OCI-LY1 (cell line): ENCODE results near the gene DTX3L.

Experiments used
- H2AFZ ChIP-seq: fragments of 200-600 bp; sonication (generic), shearing (Covaris generic); 2 replicates; pipeline ENCODE4 v1.6.0; 2014; ENCODE audit warnings: antibody characterized with exemption, mild to moderate bottlenecking, low read length
- H3F3A ChIP-seq: fragments of 200-600 bp; sonication (generic), shearing (Covaris generic); 2 replicates; pipeline ENCODE4 v1.6.0; 2014; ENCODE audit warnings: mild to moderate bottlenecking, antibody characterized with exemption, low read length, moderate library complexity; ENCODE audit not compliant: insufficient read depth
- H3K27ac ChIP-seq: fragments of 200-600 bp; sonication (generic); 2 replicates; pipeline ENCODE4 v1.5.1; 2014; ENCODE audit warnings: low read length, mixed run types, mild to moderate bottlenecking, low read depth; ENCODE audit not compliant: poor library complexity, severe bottlenecking
- H3K27me3 ChIP-seq: fragments of 200-600 bp; sonication (generic); 2 replicates; pipeline ENCODE4 v1.6.0; 2014; ENCODE audit warnings: antibody characterized with exemption, mild to moderate bottlenecking, low read length, moderate library complexity; ENCODE audit not compliant: insufficient read depth
- H3K36me3 ChIP-seq: fragments of 200-600 bp; sonication (generic); 2 replicates; pipeline ENCODE4 v1.6.1; 2014; ENCODE audit warnings: mild to moderate bottlenecking, antibody characterized with exemption, low read length, moderate library complexity, mixed read lengths; ENCODE audit not compliant: insufficient read depth
- H3K4me1 ChIP-seq: fragments of 200-600 bp; sonication (generic); 2 replicates; pipeline ENCODE4 v1.5.1; 2014; ENCODE audit warnings: mild to moderate bottlenecking, low read length, moderate library complexity; ENCODE audit not compliant: insufficient read depth, severe bottlenecking
- H3K4me2 ChIP-seq: fragments of 200-600 bp; sonication (generic), shearing (Covaris generic); 2 replicates; pipeline ENCODE4 v1.6.1; 2014; ENCODE audit warnings: low read length
- H3K4me3 ChIP-seq: fragments of 200-600 bp; sonication (generic); 2 replicates; pipeline ENCODE4 v1.5.1; 2014; ENCODE audit warnings: low read length, low read depth, mild to moderate bottlenecking, mixed read lengths; ENCODE audit not compliant: poor library complexity, severe bottlenecking
- H3K79me2 ChIP-seq: fragments of 200-600 bp; shearing (Covaris generic); 2 replicates; pipeline ENCODE4 v1.6.1; 2016; ENCODE audit warnings: mixed run types, low read length, mixed read lengths; ENCODE audit not compliant: insufficient read depth
- H3K9ac ChIP-seq: fragments of 200-600 bp; sonication (generic), shearing (Covaris generic); 2 replicates; pipeline ENCODE4 v1.6.1; 2014; ENCODE audit warnings: mild to moderate bottlenecking, low read length, mixed read lengths
- H3K9me2 ChIP-seq: fragments of 200-600 bp; sonication (generic), shearing (Covaris generic); 2 replicates; pipeline ENCODE4 v1.6.1; 2014; ENCODE audit warnings: low read depth, mild to moderate bottlenecking, low read length, mixed read lengths
- H3K9me3 ChIP-seq: fragments of 200-600 bp; shearing (Covaris generic); 2 replicates; pipeline ENCODE4 v1.6.1; 2014; ENCODE audit warnings: low read length, mixed read lengths
- H4K20me1 ChIP-seq: fragments of 200-600 bp; sonication (generic), shearing (Covaris generic); 2 replicates; pipeline ENCODE4 v1.6.0; 2016; ENCODE audit warnings: mild to moderate bottlenecking, low read length; ENCODE audit not compliant: insufficient read depth
- EZH2 ChIP-seq: fragments of 200-600 bp; sonication (generic), shearing (Covaris generic); IDR thresholded peaks from 2 replicates; pipeline ENCODE4 v1.8.0; 2017; ENCODE audit warnings: borderline replicate concordance, mixed run types, mild to moderate bottlenecking, antibody characterized with exemption, low read length, moderate library complexity, mixed read lengths
- TF ChIP-seq, protein P1 (sequence below): fragments of 200-600 bp; sonication (generic), shearing (Covaris generic); IDR thresholded peaks from 2 replicates; pipeline ENCODE4 v1.5.1; 2017; ENCODE audit warnings: mild to moderate bottlenecking, antibody characterized with exemption, low read length, moderate library complexity, mixed read lengths

DTX3L gene

DNA sequence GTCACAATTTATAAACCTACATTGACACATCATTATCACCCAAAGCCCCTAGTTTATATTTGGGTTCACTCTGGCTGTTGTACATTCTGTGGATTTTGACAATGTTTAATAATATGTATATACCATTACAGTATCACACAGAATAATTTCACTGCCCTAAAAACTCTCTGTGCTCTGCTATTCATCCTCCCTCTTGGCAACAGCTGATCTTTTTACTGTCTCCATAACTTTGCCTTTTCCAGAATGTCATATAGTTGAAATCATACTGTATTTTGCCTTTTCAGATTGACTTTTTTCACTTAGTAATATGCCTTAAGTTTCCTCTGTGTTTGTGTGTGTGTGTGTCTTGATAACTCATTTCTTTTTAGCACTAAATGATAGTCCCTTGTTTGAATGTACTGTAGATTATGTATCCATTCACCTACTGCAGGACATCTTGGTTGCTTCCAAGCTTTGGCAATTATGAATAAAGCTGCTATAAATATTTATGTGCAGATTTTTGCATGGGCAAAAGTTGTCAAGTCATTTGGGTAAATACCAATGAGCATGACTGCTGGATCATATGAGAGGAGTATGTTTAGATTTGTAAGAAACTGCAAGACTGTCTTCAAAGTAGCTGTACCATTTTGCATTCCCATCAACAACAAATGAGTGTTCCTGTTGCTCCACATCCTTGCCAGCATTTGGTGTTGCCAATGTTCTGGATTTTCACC, 22.8 kb downstream of the DTX3L start:
- H4K20me1 ChIP-seq: no peaks in the 10 kb centered on the region
- H3K4me1 ChIP-seq: peaks cover 12% of the 10 kb centered on the region
- H3K9ac ChIP-seq: no peak overlapping the region
- H3K4me2 ChIP-seq: no peak overlapping the region
- TF ChIP-seq, protein P1, sequence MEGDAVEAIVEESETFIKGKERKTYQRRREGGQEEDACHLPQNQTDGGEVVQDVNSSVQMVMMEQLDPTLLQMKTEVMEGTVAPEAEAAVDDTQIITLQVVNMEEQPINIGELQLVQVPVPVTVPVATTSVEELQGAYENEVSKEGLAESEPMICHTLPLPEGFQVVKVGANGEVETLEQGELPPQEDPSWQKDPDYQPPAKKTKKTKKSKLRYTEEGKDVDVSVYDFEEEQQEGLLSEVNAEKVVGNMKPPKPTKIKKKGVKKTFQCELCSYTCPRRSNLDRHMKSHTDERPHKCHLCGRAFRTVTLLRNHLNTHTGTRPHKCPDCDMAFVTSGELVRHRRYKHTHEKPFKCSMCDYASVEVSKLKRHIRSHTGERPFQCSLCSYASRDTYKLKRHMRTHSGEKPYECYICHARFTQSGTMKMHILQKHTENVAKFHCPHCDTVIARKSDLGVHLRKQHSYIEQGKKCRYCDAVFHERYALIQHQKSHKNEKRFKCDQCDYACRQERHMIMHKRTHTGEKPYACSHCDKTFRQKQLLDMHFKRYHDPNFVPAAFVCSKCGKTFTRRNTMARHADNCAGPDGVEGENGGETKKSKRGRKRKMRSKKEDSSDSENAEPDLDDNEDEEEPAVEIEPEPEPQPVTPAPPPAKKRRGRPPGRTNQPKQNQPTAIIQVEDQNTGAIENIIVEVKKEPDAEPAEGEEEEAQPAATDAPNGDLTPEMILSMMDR: no peak
- TF ChIP-seq EZH2: no peak
- H3K9me3 ChIP-seq: peaks cover 15% of the 10 kb centered on the region
- no peak overlapping the region for H3K27ac ChIP-seq
- no peaks in the 10 kb centered on the region; the same call in 1 of the 2 replicates for H3K9me2 ChIP-seq
- H3F3A ChIP-seq: no peaks in the 10 kb centered on the region
- no peaks in the 10 kb centered on the region for H3K79me2 ChIP-seq
- no peaks in the 10 kb centered on the region for H3K36me3 ChIP-seq
- no peak overlapping the region for H3K4me3 ChIP-seq
- no peak overlapping the region for H2AFZ ChIP-seq
- H3K27me3 ChIP-seq: no peaks in the 10 kb centered on the region

DNA sequence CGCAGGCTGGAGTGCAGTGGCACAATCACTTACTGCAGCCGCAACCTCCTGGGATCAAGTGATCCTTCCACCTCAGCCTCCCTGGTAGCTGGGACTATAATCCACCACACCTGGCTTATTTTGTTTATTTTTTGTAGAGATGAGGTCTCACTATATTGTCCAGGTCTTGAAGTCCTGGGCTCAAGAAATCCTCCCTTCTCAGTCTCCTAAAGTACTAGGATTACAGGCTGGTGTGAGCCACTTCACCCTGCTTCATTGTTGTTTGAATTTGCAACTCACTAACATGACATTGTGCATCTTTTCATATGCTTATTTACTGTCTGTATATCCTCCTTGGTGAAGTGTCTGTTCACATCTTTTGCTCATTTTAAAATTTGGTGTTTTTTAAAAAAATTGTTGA, 23.4 kb downstream of the DTX3L start:
- Histone ChIP-seq H3K27me3 (no peaks in the 10 kb centered on the region), H2AFZ (no peak overlapping the region), H3K36me3 (no peaks in the 10 kb centered on the region), H3K9ac (no peak overlapping the region), H3K4me2 (no peak overlapping the region), H4K20me1 (no peaks in the 10 kb centered on the region), H3K79me2 (no peaks in the 10 kb centered on the region), H3F3A (no peaks in the 10 kb centered on the region), H3K27ac (no peak overlapping the region), H3K9me2 (no peaks in the 10 kb centered on the region; the same call in 1 of the 2 replicates), H3K4me1 (peaks cover 12% of the 10 kb centered on the region), H3K9me3 (peaks cover 8% of the 10 kb centered on the region), H3K4me3 (no peak overlapping the region)
- TF ChIP-seq, protein P1: no peak
- TF ChIP-seq EZH2: no peak

- no peak overlapping the region; the same call in 1 of the 2 replicates for H3K4me2 ChIP-seq
- H3K79me2 ChIP-seq: no peaks in the 10 kb centered on the region
- peak overlapping the region; percentile 41 for H3K27ac ChIP-seq
- H3K4me3 ChIP-seq: no peak overlapping the region
- no peaks in the 10 kb centered on the region; the same call in 1 of the 2 replicates for H3K9me2 ChIP-seq
- no peaks in the 10 kb centered on the region for H4K20me1 ChIP-seq
- H3F3A ChIP-seq: no peaks in the 10 kb centered on the region
- H3K27me3 ChIP-seq: no peaks in the 10 kb centered on the region
- no peaks in the 10 kb centered on the region for H3K36me3 ChIP-seq
- no peaks in the 10 kb centered on the region for H3K9me3 ChIP-seq
- peaks cover 12% of the 10 kb centered on the region for H3K4me1 ChIP-seq
- TF ChIP-seq, protein P1: no peak
- TF ChIP-seq EZH2: no peak
- no peak overlapping the region for H2AFZ ChIP-seq
- H3K9ac ChIP-seq: no peak overlapping the region
These were observed 25.2 kb downstream of the DTX3L start for GRCh38 chr3:122589297-122589696.
